HG03159 (cell line): ENCODE measurements around the gene SERPINA5.

ENCODE experiments used
- ATAC-seq: cut with Tn5 transposase; IDR thresholded peaks from one replicate; pipeline ENCODE4 v1.9.1; 2021; ENCODE audit warnings: mild to moderate bottlenecking, moderate library complexity; ENCODE audit not compliant: unreplicated experiment

Gene SERPINA5

GRCh38 chr14:94641632-94641955 is 60.4 kb downstream of the SERPINA5 start:
- no peak for ATAC-seq
